HG02981 (cell line): Measurements from ENCODE around the gene GRID2IP.
"Not testable (repeated sequence)": the region's sequence is repeated elsewhere in the genome, so short reads cannot be mapped to it uniquely, and the experiment has no call there.

Experiments
- ATAC-seq: cut with Tn5 transposase; IDR thresholded peaks from one replicate; pipeline ENCODE4 v1.9.1; 2021; ENCODE audit warnings: mild to moderate bottlenecking, moderate library complexity; ENCODE audit not compliant: unreplicated experiment

GRID2IP gene

DNA sequence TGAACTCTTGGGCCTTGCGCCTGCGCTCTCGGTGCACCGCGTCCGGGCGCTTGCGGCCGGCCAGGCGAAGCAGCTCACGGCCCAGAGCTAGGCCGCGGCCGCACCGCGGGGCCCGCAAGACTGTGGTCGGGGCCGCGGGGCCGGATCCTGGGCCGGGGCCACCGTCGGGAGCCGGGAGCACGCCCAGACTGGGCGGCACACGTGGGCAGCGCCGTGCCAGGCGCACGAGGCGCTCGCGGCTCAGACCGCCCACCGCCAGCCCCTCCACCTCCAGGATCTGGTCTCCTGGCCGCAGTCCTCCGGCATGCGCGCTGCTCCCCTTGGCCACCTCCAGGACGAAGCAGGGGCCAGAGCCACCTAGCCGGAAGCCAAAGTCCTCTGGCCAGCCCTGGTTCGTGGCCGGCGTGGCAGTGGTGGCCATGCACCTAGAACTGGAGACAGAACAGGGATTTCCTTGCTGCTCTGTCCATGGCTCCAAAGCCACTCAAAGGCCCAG lies at the start of gene GRID2IP:
Gene GRID2IP, minus strand, starts transcription at position 446 of the 496 bp plus-strand sequence. Its CDS starts 25 bp downstream, at position 421.
- no peak for ATAC-seq

DNA sequence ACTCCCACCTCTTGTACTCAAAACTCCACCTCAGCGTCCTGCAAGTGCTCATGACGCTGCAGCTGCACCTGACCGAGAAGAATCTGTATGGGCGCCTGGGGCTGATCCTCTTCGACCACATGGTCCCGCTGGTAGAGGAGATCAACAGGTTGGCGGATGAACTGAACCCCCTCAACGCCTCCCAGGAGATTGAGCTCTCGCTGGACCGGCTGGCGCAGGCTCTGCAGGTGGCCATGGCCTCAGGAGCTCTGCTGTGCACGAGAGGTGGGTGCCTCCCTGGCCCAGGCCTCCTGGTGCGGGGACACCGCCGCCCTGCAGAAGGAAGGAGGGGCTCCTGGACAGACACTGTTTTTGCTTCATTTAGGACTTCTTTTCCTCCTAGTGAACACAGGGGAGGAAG lies 48.8 kb upstream of the GRID2IP start:
- no peak for ATAC-seq

DNA sequence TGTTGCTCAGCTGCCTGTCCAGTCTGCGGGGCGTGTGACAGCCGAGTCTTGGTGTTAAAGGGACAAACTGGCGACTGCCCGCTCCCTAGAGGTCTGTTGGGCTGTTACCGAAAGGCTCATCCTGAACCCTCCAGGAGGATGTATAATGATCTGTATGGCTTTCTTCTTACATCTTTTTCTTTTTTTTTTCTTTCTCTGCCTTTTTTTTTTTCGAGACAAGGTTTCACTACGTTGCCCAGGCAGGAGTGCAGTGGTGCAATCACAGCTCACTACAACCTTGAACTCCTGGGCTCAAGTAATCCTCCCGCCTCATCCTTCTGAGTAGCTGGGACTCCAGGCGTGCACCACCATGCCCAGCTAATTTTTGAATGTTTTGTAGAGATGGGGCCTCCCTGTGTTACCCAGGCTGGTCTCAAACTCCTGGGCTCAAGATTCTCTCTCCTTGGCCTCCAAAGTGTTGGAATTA lies 39.4 kb upstream of the GRID2IP start:
- ATAC-seq = no peak

DNA sequence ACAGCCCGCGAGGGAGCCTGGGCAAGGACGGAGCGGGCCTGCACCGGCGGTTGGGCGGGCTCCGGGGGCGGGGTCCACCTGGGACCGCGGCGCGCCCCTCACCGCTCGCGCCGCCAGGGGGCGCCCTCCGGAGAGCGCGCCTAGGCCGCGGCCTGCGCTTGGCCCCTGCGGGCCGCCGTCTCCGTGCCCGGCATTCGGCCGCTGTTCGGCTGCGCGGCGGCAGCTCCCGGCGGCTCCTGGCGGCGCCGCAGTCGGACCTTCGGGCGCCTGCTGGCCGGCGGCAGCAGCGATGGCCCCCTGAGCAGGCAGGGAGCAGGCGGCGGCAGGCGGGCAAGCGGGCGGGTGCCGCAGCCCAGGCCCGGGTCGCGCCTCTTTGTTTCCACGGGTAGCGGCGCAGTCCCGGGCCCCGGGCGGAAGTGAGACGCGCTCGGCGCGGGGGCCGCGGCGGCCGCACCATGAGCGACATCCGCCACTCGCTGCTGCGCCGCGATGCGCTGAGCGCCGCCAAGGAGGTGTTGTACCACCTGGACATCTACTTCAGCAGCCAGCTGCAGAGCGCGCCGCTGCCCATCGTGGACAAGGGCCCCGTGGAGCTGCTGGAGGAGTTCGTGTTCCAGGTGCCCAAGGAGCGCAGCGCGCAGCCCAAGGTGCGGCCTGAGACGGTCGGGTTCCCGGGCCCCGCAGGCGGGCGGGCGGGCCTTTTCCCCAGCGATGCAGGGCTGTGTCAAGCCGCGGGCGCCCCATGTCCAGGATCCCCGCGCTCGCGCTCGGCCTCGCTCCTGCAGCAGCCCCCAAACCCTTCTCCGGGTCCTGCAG lies 38.8 kb upstream of the GRID2IP start, which contains the start of gene INTS15:
Gene INTS15, plus strand, starts transcription at position 193 of the 816 bp plus-strand sequence. Its CDS starts 263 bp downstream, at position 456.
- ATAC-seq = peak; percentile 83

- ATAC-seq = no peak
Measured at GRCh38 chr7:6589151-6589828, 38.0 kb upstream of the GRID2IP start.

DNA sequence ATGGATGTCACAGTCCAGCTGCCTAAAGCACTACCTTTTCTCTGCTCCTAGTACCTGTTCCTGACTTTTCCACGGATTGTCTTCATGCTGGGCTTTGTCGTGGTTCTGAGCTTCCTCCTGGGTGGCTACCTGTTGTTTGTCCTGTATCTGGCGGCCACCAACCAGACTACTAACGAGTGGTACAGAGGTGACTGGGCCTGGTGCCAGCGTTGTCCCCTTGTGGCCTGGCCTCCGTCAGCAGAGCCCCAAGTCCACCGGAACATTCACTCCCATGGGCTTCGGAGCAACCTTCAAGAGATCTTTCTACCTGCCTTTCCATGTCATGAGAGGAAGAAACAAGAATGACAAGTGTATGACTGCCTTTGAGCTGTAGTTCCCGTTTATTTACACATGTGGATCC lies 37.3 kb upstream of the GRID2IP start:
- no peak for ATAC-seq

DNA sequence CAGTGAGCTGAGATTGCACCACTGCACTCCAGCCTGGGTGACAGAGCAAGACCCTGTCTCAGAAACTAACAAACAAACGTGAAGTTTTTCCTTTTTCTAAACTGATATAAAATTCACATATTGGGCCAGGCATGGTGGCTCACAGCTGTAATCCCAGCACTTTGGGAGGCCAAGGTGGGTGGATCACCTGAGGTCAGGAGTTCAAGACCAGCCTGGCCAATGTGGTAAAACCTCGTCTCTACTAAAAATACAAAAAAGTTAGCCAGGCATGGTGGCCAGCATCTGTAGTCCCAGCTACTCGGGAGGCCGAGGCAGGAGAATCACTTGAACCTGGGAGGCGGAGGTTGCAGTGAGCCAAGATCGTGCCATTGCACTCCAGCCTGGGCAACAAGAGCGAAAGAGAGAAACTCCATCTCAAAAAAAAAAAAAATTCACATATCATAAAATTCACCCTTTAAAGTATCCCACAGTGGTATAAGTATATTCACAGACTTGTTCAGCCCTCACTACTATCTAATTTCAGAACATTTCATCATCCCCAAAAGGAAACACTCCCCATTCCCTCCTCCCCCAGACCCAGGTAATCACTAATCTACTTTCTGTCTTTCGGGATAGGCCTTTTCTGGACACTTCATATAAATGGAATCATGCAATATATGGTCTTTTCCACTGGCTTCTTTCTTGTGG lies 34.6 kb upstream of the GRID2IP start:
- not testable (repeated sequence) for ATAC-seq

DNA sequence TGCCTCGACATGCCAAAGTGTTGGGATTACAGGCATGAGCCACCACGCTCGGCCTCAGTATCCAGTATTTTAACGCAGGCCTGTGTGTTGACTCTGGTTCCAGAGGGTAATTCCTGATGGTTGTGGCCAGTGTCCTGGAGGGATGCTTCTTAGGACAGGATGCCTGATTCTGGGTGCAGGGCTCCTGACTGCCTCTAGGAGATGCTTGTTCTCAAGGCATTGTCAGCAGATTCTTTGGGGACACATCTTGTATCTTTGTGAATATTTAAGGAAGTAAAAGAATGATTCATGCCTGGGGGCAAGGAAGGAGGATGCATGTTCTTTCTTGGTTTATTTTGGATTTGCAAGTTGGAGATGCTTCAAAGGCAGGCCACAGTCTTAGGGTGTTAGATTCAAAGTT lies 28.2 kb upstream of the GRID2IP start:
- ATAC-seq = no peak

- ATAC-seq = no peak
Measured at GRCh38 chr7:6578114-6579084, 27.1 kb upstream of the GRID2IP start.

- peak; percentile 97 for ATAC-seq
Measured at GRCh38 chr7:6577369-6578113, 26.3 kb upstream of the GRID2IP start, which contains the start of gene ZDHHC4. TSS of gene ZDHHC4 (plus strand) at chr7:6577454. CDS start at chr7:6580562, 3,108 bp downstream.

DNA sequence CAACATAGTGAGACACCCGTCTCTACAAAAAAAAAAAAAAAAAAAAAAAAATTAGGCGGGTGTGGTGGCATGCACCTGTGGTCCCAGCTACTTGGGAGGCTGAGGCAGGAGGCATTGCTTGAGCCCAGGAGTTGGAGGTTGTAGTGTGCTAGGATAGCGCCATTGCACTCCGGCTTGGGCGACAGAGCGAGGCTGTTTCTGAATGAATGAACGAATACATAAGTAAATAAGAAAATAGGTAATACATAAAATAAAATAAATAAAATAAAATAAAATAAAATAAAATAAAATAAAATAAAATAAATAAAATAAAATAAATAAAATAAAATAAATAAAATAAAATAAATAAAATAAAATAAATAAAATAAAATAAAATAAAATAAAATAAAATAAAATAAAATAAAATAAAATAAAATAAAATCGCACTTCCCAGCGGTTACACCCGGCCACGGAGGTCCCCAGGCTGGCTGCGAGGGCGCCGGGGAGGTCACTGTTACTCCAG lies 25.7 kb upstream of the GRID2IP start:
- ATAC-seq = not testable (repeated sequence)

GRCh38 chr7:6576024-6576866 lies 25.0 kb upstream of the GRID2IP start:
- ATAC-seq = no peak

DNA sequence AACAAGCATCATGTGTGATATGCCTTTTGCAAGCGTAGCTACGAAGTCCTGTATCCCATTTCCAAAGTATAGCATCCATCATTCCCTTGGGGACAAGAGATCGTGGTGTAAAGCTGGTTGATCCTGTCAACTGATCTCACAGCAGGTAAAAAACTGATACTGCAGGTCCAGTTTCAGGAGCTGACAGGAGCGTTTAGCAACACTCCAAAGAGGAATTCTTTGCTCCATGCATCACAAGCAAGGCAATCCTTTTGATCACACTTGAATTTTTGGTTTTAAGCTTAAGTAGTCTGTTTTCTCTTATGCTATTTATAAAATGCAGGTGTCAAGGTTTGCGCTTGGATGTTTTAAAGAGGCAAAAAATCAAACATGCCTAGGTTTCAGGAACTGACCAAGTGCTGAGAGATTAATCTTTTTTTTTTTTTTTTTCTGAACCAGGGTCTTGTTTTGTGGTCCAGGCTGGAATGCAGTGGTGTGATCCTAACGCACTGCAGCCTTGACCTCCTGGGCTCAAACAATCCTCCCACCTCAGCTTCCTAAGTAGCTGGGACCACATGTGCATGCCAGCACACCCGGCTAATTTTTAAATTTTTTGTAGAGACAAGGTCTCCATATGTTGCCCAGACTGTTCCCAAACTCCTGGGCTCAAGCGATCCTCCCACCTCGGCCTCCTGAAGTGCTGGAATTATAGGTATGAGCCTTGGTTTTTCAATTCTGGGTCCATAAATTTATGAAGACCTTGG lies 24.2 kb upstream of the GRID2IP start:
- no peak for ATAC-seq

GRCh38 chr7:6571160-6571779 lies 20.0 kb upstream of the GRID2IP start:
- no peak for ATAC-seq

DNA sequence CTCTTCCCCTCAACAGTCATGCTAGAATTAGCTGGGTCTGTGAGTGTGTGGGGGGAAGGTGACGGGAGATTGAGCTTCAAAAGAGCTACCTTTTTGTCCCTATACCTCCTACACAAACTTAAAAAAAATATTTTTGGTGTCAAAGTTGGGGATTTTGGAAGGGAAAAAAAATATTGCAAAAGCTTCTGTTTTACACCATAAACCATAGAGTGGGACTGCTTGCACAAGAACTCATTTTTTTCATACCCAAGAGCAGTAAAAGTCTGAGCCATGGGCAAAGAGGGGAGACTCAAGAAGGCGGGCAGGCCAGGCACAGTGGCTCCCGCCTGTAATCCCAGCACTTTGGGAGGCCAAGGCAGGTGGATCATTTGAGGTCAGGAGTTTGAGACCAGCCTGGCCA lies 16.6 kb upstream of the GRID2IP start:
- no peak for ATAC-seq

GRCh38 chr7:6565655-6566054 lies 14.4 kb upstream of the GRID2IP start:
- no peak for ATAC-seq
